Limb (tissue), 2 donors: ENCODE measurements around the gene C1QB.

Source experiments
- DNase-seq, 2 donors: peaks; one replicate each; pipeline ENCODE4 v3.0.0-alpha.2; 2016; ENCODE audit errors: extremely low spot score in 2 of 2

The C1QB gene

GRCh38 chr1:22633697-22634463, 19.2 kb upstream of the C1QB start:
- DNase-seq = no peak

- DNase-seq = no peak
Observed at GRCh38 chr1:22635436-22635835, 17.6 kb upstream of the C1QB start.

DNA sequence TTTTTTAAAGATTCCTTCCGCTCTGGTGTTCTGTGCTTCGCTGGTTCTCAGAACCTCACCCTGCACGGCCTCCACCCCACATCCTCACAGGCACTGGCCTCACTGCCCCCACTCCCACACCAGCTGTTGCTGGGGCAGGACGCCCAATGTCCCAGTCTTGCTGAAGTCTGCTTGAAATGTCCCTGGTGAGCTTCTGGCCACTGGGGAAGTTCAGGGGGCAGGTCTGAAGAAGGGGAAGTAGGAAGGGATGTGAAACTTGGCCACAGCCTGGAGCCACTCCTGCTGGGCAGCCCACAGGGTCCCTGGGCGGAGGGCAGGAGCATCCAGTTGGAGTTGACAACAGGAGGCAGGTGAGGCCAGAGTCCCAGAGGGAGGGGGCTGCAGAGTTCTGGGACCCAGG, 16.7 kb upstream of the C1QB start, which contains the start of gene C1QA:
Gene C1QA (plus strand): TSS at position 276 of the 400 bp plus-strand sequence. CDS start 989 bp downstream, outside the sequence.
- no peak for DNase-seq

GRCh38 chr1:22636927-22637326, 16.1 kb upstream of the C1QB start:
- no peak for DNase-seq

GRCh38 chr1:22637907-22638445, 15.1 kb upstream of the C1QB start:
- no peak for DNase-seq

DNA sequence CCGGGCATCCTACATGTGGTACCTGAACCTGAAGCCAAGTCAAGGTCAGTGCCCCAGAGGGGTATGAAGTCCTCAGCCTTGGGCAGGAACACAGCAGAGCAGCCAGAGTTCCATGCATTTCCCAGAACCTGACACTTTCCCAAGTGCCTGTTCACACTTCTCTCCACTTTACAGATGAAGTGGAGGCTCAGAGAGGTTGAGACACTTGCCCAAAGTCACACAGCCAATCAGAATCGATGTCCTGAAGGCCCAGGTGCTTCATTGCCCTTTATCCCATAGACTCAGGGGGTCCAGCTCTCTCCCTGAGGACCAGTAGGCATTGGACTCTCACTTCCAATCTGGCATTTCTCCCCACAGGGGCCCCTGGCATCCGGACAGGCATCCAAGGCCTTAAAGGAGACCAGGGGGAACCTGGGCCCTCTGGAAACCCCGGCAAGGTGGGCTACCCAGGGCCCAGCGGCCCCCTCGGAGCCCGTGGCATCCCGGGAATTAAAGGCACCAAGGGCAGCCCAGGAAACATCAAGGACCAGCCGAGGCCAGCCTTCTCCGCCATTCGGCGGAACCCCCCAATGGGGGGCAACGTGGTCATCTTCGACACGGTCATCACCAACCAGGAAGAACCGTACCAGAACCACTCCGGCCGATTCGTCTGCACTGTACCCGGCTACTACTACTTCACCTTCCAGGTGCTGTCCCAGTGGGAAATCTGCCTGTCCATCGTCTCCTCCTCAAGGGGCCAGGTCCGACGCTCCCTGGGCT, 14.4 kb upstream of the C1QB start:
- DNase-seq = no peak

DNA sequence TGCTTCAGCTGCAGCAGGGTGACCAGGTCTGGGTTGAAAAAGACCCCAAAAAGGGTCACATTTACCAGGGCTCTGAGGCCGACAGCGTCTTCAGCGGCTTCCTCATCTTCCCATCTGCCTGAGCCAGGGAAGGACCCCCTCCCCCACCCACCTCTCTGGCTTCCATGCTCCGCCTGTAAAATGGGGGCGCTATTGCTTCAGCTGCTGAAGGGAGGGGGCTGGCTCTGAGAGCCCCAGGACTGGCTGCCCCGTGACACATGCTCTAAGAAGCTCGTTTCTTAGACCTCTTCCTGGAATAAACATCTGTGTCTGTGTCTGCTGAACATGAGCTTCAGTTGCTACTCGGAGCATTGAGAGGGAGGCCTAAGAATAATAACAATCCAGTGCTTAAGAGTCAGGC, 13.8 kb upstream of the C1QB start:
- DNase-seq = peak in 1 of 2 donors; percentile 23

- no peak for DNase-seq
Observed at GRCh38 chr1:22641247-22641646, 11.8 kb upstream of the C1QB start.

GRCh38 chr1:22641906-22642636, 11.0 kb upstream of the C1QB start:
- peak; percentile 71 to 92 for DNase-seq

- DNase-seq = no peak
Observed at GRCh38 chr1:22643381-22643780, 9.7 kb upstream of the C1QB start, which contains the start of gene C1QC. Gene C1QC, plus strand, starts transcription at chr1:22643633. Its CDS starts 391 bp downstream, at chr1:22644024.

- no peak for DNase-seq
Observed at GRCh38 chr1:22643928-22644327, 9.1 kb upstream of the C1QB start.

DNA sequence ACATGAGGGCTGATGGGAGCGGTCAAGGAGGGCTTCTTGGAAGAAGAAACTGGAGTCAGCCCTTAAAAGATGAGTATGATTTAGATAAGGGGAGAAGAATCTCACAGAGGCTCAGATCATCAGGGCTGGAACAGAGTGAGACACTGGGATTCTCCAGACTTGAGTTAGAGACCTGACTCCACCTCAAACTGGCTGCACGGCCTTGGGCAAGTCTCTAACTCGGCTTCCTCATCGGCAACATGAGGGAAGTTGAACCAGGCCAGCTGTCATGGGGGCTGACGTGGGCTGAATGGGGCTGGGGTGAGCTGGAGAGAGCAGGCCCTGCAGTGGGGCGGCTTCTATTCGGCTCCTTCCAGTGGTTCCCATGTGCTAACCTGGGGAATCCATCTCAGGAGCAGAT, 7.1 kb upstream of the C1QB start:
- DNase-seq = no peak

DNA sequence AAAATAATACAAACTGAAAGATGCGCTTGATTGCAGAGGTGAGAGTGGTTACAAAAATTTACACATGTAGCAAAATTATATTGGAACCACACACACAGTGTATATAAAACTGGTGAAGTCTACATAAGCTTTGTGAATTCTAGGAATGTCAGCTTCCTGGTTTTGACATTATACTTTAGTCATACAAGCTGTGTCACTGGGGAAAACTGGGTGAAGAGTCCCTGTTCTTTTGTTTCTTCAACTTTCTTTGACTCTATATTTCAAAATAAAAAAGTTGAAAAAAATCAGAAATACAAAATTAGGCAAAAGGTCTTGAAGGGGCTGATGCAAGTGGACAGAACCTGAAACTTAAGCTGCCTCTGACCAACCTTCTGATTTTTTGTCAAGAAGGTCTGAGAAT, 6.7 kb upstream of the C1QB start:
- DNase-seq = no peak

DNA sequence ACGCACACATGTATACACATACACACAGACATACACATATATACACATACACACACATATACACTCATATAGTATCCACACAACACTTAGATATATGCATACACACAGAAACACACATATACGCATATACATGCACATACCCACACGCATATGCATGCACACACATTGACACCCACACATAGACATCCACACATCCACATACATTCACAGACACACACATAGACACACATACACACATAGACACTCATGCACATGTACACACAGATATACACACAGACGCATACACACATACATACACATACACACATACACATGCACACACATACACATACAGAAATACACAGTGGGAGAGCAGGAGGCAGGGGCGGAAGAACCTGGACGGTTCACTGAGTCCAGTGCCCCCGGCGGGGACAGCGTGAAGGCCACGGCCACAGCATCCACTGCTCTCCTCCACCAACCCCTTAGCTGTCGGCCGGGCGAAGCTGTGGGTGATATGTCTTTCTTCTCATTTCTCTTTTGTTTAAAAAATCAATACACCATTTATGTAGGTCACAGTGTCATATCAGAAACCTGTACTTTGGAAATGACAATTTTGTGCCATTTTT, 2.8 kb upstream of the C1QB start:
- no peak for DNase-seq

DNA sequence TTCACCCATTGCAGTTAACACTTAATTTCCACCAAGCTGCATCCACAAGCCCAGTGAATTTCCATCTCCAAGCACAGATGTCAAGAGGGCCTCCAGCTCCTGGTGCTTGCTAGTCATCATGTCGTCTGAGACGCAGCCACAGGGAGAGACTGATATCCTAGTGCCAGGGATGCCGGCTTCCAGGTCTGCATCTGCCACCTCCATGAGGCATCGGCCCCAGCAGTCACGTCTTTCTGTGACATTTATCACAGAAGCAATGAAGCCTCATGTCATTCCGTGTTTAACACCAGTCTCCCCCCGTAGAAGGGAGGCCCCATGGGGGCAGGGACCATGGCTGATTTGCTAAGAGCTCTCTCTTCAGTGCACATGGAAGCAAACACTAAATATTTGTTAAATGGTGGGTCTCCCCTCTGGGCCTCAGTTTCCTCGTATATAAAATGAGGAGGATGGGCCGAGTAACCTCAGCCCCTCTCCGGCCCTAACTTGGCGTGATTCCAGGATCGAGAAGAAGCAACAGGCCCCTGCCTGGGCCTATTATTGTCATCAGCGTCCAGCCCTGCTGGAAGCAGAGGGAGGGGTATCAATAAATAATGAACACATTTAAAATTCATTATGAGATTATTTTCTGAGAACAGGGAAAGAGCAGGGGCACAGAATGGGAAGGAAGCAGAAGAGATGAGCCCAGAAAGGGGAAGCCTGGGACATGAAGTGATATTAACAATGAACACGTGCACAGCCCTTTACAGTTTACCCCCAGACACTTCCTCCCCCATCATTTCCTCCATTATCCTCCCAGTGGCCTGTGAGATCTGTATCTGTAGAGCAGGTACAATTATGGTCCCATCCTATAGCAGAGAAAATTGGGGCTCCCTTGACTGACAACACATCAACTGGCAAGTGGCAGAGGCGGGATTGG, 837 bp upstream of the C1QB start:
- DNase-seq = no peak

GRCh38 chr1:22654692-22655091, 1.7 kb downstream of the C1QB start:
- DNase-seq = no peak

GRCh38 chr1:22658385-22659163, 5.5 kb downstream of the C1QB start:
- no peak for DNase-seq

GRCh38 chr1:22660716-22661241, 7.7 kb downstream of the C1QB start:
- no peak for DNase-seq

DNA sequence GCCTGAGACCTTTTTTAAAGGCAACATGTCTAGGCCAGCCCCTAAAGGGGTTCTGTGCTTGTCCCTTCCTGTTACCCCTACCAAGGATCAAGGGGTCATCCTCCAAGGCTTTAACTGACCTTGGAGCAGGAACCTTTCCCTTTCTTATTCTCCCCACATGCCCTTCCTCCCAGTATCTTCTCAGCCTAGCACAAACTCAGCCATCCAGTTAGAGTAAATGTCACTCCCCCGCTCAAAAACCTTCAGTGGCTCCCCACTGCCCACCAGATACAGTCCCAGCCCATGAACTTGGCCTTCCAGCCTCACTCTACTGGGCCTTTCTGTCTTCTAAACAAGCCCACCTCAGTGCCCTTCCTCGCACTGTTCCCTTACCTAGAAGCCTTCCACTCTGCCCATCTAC, 8.8 kb downstream of the C1QB start:
- DNase-seq = no peak
